GM21619 (cell line): Measurements from ENCODE around the gene CROCC2.

ENCODE experiments used
- ATAC-seq: cut with Tn5 transposase; IDR thresholded peaks from one replicate; pipeline ENCODE4 v1.9.1; 2021; ENCODE audit not compliant: unreplicated experiment

The CROCC2 gene

DNA sequence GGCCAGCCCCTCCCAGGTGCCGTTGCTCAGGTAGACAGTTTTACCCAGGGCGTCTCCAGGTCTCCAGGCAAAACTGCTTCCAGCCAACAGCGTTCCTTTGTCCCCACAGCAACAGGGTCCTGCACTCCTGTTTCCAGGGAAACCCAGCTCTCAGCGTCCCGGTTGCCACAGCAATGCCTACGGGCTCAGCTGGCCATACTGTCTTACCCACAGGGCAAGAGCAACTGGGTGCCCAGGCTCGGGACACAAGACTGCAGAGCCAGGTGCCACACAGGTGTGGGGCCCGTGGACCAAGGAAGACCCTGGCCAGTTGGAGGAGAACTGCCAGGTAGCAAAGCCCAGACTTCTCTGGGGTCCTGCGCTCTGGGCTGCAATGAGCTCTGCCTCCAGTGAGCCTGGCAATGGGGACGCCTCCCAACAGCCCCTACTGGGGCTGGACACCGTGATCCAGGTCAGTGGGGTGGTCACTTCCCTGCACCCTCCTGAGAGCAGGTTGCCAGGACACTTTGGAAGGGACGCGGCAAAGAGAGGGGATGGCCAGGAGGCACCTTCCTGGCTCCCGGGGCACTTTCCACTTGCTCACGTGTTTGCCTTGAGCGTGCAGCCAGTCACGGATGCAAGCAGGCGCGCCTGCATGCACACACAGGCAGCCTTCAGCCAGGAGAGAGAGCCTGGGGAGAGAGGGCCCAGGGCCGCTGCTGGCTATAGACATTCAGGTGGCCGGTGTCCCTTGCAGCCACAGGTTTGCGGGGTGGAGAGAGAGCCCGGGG, at the start of gene CROCC2:
CROCC2 (plus strand) TSS at position 196 of the 770 bp plus-strand sequence; CDS start at position 374, 178 bp downstream.
- ATAC-seq: no peak

DNA sequence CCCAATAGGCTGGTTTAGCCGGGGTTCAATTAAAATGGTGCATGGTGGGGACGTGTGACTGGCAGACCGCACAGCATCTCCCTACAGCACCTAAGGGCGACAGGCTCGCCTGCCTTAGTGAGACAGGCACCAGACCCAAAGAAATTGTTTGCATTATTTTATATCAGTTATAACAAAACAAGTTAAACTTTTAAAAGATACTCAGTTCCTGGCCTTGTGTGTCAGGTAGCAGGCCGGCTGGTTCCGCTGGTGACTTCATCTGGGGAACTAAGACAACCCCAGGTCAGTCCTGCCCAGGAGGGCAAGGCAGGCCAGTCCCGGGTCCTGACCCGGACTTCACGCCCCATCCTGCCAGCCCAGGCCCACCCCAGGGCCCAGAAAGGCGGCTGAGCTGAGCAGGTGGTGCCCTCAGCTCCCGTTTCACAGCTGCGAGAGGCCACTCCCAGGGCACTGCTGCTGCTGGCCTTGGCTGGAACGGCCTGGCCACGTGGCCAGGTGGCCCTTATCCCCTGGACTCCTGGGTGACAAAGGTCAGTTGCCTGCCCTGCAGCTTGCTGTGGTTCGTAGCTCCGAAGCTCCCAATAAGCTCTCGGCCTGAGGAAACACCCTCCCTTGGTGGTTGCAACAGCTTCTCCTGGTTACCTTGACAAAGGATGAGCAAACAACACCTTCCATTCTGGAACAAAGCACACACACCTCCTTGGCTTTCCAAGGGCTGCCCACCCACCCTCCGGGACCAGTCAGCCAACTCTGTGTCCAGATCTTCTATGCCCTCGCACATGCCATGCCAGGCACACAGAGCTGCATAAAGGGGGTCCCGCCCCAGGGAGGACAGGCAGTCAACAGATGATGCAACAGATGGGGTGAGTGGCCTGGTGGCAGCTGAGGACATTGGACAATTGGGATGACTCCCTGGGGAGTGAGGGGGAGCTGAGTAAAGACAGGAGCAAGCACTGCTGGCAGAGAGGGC, 48.8 kb upstream of the CROCC2 start:
- ATAC-seq: no peak

DNA sequence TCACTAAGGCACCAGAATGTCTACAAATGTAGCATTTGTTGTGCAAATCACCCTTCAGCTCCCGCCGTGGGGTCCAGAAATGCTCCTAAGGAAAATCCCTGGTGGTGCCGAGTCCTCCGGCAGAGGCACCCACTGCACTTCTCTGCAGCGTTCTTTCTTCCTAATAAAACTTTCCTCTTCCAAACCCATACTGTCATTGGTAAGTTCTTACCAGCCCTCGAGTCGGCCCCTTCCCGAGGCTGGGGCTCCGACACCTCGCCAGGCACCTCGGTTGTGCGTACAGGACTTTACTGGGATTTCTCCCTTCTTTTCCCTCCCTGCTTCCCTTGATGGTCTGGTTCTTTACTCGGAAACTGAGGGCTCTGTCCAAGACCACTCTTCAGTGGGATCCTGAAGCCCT, 47.8 kb upstream of the CROCC2 start:
- no peak for ATAC-seq

DNA sequence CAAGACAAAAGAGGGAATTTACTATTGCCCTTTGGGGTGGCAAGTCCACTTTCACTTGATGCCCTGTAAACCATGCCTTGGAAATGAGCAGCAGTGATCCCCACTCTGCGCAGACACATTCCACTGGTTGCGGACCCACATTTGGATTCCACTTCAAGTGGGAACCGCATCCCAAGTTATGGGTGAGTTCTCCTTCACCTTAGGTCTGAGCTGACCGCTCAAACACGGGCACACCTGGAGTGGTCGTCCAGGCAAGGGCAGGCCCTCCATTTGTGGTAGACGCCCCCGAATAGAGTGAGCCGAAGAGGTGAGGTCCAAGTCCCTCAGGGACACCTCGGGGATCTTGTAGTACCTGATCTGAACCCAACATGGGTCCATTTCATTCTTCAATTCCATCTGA, 47.3 kb upstream of the CROCC2 start:
- ATAC-seq: no peak

DNA sequence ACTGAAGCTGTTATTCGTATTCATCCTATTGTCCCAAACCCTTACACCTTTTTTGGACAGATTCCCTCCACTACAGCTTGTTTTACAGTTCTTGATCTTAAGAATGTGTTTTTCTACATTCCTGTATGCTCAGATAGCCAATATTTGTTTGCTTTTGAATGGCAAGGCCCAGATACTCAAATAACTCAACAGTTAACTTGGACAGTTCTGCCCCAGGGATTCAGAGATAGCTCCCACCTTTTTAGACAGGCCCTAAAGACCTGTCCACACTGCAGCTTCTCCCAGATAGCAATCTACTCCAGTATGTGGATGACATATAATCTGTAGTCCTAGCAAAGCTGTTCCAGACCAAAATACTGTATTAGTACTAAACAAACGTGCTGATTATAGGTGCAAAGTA, 44.6 kb upstream of the CROCC2 start:
- no peak for ATAC-seq

DNA sequence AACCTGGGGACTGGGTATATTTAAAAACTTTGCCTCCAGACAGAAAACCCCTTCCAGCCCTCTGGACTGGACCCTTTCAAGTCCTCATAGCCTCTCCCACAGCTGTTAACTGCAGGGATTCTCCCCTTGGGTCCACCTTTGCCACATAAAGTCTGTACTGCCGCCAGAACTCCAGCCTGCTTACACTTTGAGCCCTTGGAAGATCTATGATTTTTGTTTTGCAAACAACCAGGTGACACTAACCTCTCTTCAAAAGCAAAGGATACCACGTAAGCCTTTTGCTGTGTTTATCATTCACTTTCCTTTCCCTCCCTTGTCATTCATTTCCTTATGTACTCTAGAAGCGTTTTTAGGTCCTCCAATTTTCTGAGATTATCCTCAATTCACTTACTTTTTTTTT, 41.7 kb upstream of the CROCC2 start:
- ATAC-seq: no peak

DNA sequence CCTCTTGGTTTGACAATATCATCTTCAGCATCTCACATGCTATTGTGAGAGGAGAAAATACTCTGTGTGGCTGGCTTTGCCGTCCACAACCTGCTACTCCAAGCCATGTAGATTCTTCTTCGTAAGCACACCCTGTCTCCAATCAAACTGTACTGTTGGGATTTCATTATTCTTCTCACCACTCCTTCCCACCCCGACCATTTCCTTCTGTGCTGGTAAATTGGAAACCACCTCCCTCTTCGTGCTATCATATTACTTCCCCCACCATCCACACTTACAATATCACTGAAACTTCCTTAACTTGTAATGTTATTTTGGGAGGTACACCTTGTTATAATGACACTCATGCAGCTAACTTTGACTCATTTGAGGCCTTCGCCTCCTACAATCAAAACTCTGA, 40.7 kb upstream of the CROCC2 start:
- no peak for ATAC-seq

DNA sequence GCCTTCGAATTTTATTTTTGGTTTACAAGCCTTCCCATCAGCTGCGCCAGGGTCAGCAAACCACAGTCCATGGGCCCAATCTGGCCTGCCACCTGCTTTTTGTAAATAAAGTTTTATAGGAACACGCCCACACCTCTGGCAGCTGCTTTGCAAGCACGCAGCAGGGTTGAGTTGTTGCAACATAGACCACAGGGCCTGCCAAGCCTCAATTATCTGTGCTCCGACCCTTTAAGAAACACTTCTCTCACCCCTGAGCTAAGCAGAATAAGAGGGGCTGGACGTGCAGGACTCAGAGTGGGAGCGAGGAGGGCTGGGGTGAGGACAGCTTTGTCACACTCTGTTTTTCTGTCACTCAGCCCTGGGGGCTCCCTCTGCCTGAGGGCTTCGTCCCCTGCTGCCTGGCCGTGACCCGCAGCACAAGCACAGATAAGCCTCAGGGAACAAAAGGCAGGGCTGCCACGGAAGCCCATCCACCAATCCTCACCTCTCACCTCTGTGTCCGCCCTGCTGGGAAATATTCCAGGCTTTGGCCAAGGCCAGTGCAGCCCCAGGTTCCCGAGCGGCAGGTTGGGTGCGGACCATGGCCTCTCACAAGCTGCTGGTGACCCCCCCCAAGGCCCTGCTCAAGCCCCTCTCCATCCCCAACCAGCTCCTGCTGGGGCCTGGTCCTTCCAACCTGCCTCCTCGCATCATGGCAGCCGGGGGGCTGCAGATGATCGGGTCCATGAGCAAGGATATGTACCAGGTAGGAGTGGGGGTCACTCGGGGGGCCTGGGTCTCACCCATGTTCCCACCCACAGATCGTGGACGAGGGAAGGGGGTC, 37.6 kb upstream of the CROCC2 start, which contains the start of gene AGXT:
AGXT (plus strand) TSS at position 539 of the 823 bp plus-strand sequence; CDS start at position 581, 42 bp downstream.
- ATAC-seq: no peak

DNA sequence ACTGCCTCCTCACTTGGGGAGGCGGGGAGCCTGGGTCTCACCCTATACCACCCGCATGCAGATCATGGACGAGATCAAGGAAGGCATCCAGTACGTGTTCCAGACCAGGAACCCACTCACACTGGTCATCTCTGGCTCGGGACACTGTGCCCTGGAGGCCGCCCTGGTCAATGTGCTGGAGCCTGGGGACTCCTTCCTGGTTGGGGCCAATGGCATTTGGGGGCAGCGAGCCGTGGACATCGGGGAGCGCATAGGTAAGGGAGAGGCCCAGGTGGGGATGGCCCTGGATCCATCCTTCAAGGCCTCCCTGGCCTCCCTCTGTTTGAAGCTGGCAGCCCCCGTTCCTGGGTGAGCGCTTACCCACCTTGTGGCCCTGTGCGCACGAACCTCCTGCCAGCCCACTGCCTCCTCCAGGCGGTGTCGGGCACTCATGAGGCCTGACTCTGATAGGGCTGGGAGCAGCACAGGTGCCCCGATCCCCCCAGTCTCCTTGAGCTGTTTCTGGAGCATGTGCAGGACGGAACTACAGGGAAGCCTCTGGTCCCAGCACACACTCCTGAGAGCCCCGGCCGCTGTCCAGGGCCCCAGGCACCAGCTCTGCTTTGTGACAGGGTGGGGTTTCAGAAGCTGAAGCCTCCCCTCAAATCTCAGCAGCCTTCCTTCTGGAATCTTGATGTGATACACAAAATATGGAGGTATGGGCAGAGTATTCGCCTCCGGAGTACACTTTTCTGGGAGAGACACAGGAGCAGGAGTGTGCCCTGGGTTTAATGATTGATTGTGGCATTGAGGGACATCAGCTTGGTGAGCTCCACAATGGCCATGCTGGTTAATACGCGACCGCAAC, 36.8 kb upstream of the CROCC2 start:
- ATAC-seq: no peak

DNA sequence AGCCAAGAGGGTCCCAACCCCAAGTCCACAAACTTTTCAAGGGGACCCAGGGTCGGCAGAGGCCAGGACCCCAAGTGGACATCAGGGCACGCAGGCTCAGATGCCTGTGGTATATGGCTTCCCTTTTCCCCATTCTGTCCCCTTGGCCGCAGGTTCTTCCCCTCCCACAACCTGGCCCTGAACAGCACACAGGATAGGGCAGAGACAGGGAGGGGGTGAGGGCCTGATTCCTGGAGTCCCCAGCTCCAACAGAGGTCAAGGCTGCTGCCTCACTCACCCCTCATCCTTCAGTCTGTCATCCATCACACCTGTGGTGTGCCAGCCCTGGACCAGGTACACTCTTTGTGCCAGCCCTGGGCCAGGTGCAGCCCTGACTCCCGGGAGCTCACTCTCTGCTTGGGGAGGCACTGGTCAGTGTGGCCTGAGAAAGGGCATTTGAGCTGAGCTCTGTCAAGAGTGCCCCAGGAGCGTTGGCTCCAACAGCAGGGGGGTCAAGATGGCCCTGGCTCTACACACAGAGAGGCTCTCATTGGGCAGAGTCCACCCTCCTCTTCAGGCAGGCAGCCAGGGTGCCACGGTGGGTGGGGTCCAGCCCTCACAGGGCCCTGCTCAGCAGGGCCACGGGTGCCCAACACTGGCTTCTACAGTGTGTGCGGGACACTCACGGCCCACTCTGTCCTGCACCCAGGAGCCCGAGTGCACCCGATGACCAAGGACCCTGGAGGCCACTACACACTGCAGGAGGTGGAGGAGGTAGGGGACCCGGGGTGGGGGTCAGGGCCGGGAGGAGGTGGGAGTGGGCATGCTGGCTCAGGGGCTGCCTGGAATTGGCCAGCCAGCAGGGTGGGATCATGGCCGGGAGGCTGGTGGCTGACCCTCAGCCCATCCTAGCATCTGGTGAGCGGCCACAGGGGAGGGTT, 35.9 kb upstream of the CROCC2 start:
- ATAC-seq: no peak

DNA sequence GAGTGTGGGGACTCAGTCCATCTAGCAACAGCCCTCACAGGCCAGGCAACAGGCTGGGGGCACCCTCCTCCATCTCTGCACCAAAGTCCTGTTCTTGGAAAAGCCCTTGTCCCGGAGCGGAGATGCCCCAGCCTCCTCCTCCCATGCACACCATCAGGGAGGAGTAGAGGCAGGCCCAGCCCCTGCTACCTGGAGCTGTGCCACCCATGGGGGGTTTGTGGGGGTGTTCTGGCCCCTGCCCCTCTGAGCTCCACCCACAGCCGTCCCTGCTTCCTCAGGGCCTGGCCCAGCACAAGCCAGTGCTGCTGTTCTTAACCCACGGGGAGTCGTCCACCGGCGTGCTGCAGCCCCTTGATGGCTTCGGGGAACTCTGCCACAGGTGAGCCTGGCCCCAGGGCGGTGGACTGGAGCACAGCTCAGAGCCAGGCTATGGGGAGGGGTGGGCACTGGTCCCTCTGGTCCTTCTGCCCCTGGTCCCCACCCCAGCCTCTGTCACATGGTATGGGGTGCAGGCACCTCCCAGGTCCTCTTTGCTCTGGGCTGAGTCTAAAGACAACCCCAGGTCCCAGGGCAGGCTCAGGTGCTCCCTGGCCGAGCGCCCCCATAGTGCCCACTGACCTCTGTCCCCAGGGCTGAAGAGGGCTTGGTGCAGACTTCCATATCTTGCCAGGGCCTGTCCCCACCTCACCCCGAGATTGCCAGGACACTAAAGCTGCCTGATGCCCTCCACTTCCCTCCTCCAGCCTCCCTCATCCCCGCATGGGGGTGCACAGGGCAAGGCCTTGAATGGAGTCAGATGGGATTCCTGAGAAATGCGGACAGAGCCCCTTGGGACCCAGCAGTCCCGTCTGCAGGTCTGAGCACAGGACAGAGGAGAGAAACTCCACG, 34.8 kb upstream of the CROCC2 start:
- no peak for ATAC-seq

DNA sequence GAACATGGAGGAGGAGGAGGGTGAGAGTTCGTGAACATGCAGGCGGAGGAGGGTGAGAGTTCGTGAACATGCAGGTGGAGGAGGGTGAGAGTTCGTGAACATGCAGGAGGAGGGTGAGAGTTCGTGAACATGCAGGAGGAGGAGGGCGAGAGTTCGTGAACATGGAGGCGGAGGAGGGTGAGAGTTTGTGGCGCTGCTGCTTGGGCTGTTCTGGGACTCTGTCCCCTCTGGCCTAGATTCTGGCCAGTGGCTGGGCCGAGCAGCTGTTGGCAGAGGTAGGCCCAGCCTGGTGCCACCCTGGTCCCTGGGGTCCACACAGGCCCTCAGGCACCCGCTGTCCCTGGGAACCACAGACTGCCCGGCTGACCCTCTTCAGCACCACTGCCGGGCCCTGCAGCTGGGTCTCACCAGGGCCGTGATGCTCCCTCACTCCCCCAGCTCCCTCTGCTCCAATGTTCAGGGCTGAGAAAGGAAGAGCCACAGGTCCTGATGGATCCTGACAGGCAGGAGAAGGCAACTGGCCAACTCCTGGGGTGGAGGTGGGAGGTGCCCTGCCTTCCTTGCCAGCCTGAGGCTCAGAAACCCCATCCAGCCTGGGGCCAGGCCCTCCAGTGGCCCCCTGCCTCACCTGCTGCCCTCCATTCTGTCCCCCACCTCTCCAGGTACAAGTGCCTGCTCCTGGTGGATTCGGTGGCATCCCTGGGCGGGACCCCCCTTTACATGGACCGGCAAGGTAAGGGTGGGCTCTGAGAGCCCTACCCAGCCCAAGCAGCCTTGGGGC, 33.6 kb upstream of the CROCC2 start:
- ATAC-seq: no peak

DNA sequence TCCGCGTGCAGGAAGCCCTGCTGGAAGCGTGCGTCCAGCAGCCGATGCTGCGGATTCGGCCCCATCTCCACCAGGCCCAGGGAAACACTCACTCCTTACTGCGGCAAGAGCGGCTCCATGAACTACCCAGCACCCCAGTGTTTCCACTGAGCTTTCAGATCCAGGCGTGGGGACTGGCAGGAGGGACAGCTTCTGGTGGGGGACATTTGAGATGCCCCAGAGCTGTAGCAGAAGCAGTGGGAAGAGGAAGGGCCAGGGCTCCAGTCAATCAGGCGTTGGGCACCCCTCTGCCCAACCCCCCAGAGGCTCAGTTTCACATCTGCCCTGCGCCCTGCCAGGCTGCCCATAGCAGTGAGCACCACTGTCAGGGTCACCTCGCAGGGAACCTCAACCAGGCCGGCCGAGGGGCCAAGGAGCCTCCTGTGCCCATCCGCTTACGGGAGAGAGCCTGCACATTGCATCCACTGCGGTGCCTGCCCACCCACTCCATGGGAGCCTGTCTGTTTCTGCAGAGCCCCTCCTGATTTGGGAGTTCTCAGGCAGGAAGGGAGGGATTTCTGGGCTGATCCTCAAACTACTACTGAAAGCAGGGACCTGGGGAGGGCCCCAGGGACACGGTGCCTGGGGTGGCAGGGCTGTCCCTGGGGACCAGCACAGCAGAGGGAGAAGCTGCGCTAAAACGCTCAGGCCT, 32.9 kb upstream of the CROCC2 start:
- no peak for ATAC-seq

DNA sequence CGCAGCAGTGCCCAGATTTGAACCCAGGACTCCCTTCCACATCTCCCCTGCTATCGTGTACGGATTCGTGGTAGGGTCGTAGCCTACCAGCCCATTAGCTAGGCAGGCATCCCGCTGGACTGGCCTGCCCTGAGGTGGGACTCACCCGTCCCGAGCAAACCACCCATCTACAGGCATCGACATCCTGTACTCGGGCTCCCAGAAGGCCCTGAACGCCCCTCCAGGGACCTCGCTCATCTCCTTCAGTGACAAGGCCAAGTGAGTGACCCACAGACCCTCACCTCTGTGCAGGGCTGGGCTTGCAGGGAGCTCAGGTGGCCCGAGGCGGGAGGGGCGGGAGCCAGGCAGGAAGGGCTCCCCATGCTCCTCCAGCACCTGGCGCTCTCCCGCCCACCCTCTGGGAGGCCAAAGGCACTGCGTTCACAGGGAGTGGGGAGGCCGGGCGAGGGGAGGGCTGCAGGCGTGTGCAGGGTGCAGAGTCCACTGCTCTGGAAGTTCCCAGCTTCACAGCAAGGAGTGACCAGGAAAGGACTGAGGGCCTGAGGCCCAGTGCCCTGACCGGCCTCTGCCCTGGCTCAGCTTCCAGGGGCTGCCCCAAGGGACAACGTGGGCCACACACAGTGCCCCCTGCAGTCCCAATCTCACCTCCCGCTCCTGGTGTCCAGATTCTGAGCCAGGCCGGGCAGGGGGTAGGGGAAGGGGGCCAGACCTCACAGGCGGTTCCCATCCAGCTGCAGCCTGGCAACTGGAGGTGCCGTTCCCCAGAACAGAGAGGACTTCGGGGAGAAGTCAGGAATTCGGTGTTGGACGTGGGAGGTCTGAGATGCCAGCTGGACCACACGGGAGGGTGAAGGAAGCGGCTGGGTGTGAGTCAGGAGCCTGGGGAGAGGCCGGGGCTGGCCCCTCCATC, 32.1 kb upstream of the CROCC2 start:
- no peak for ATAC-seq

DNA sequence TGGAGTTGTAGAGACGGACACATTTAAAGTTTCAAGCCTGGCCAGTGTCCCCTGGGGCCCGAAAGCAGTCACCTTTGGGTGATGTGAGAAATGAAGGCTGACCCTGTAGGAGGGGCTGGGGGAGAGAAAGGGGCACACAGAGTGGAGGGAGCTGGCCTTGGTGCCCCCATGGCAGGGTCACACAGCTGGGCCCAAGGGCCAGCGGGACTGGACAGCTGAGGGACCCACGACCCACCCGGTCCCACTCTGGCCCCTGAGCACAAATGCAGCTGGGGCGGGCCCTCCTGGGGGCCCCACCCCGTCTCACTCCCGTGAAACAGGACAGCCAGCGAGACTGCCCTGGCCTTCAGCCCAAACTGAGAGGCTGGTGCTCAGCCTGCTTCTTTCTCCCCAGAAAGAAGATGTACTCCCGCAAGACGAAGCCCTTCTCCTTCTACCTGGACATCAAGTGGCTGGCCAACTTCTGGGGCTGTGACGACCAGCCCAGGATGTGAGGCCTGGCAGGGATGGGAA, 31.4 kb upstream of the CROCC2 start:
- ATAC-seq: no peak
